CD14-positive monocyte (primary cell): Measurements from ENCODE around the gene DDC. TPM values are rescaled to one million over a fixed set of nuclear protein-coding genes. Genes with fewer than 3 reads are reported as not detected.
"Not testable (repeated sequence)": the region's sequence is repeated elsewhere in the genome, so short reads cannot be mapped to it uniquely, and the experiment has no call there.

ENCODE experiments used
- DNase-seq, 3 donors: peaks; one replicate each; pipeline ENCODE4 v3.0.0-alpha.2; 2011 to 2022
- H2AFZ ChIP-seq: 2 replicates; pipeline ENCODE4 v1.6.0; 2012; ENCODE audit warnings: mild to moderate bottlenecking, low read depth, low read length, inconsistent platforms; ENCODE audit not compliant: insufficient read depth, poor library complexity, severe bottlenecking
- H3K27ac ChIP-seq, 2 donors: 1 replicate in 1 of 2; 2 replicates in 1 of 2; pipeline ENCODE4 v1.5.1; 2012 to 2013; ENCODE audit warnings: low read length in 2 of 2, control low read depth in 1 of 2, inconsistent platforms in 1 of 2, low read depth in 1 of 2, mild to moderate bottlenecking in 1 of 2
- H3K27me3 ChIP-seq, 2 donors: one replicate each; pipeline versions ENCODE4 v1.6.0 to v1.6.1; 2011 to 2013; ENCODE audit warnings: low read length in 2 of 2; ENCODE audit not compliant: control insufficient read depth in 2 of 2, insufficient read depth in 2 of 2
- H3K36me3 ChIP-seq, 2 donors: replicated peaks in 1 of 2; 1 replicate in 1 of 2; 2 replicates in 1 of 2; pipeline versions ENCODE4 v1.5.1 to v1.6.1; 2012 to 2013; ENCODE audit warnings: low read length in 2 of 2, control low read depth in 1 of 2, inconsistent platforms in 1 of 2, mild to moderate bottlenecking in 1 of 2; ENCODE audit not compliant: insufficient read depth in 2 of 2, control insufficient read depth in 1 of 2
- H3K4me1 ChIP-seq, 2 donors: 1 replicate in 1 of 2; 2 replicates in 1 of 2; pipeline versions ENCODE4 v1.5.1 to v1.6.1; 2012 to 2013; ENCODE audit warnings: low read length in 2 of 2, control low read depth in 1 of 2, inconsistent platforms in 1 of 2, mild to moderate bottlenecking in 1 of 2, moderate library complexity in 1 of 2; ENCODE audit not compliant: insufficient read depth in 2 of 2, control insufficient read depth in 1 of 2
- H3K4me2 ChIP-seq: replicated peaks from 2 replicates; pipeline ENCODE3; 2012; ENCODE audit warnings: low read length, moderate library complexity, mild to moderate bottlenecking; ENCODE audit not compliant: poor library complexity, severe bottlenecking; ENCODE audit errors: extremely low read depth
- H3K4me3 ChIP-seq, 3 experiments: fragments of 200-600 bp in 1 of 3; sonication (generic) in 1 of 3; replicated peaks in 1 of 3; 1 replicate in 2 of 3; 2 replicates in 1 of 3; pipeline ENCODE4 v1.5.1; 2011 to 2013; ENCODE audit warnings: low read length in 3 of 3, mild to moderate bottlenecking in 3 of 3, control low read depth in 2 of 3, low read depth in 2 of 3, inconsistent platforms in 1 of 3, moderate library complexity in 1 of 3
- H3K79me2 ChIP-seq: 2 replicates; pipeline ENCODE4 v1.6.0; 2012; ENCODE audit warnings: mild to moderate bottlenecking, control low read depth, inconsistent platforms, low read length, moderate library complexity; ENCODE audit not compliant: insufficient read depth
- H3K9ac ChIP-seq: 2 replicates; pipeline ENCODE4 v1.6.0; 2017; ENCODE audit warnings: low read length, mild to moderate bottlenecking; ENCODE audit not compliant: insufficient read depth, poor library complexity, severe bottlenecking
- H3K9me3 ChIP-seq, 2 donors: replicated peaks in 1 of 2; 1 replicate in 1 of 2; 2 replicates in 1 of 2; pipeline versions ENCODE4 v1.5.1 to v1.6.1; 2012 to 2013; ENCODE audit warnings: low read length in 2 of 2, control low read depth in 1 of 2; ENCODE audit not compliant: control insufficient read depth in 1 of 2, insufficient read depth in 1 of 2
- H4K20me1 ChIP-seq: 2 replicates; pipeline ENCODE4 v1.6.0; 2012; ENCODE audit warnings: mild to moderate bottlenecking, low read length, control low read depth, moderate library complexity; ENCODE audit not compliant: insufficient read depth
- H3K27ac Mint-ChIP-seq, 7 donors: one replicate each; pipeline ENCODE4 v1.8.0; 2020; ENCODE audit warnings: mild to moderate bottlenecking in 7 of 7, mixed read lengths in 7 of 7, moderate library complexity in 6 of 7, inconsistent platforms in 2 of 7
- H3K27me3 Mint-ChIP-seq, 3 donors: one replicate each; pipeline ENCODE4 v1.8.0; 2021 to 2022; ENCODE audit warnings: low read depth in 3 of 3, mild to moderate bottlenecking in 3 of 3, mixed read lengths in 3 of 3, moderate library complexity in 3 of 3, inconsistent platforms in 1 of 3
- H3K36me3 Mint-ChIP-seq, 2 donors: one replicate each; pipeline ENCODE4 v1.8.0; 2020; ENCODE audit warnings: mixed read lengths in 2 of 2, inconsistent platforms in 1 of 2, mild to moderate bottlenecking in 1 of 2
- H3K4me1 Mint-ChIP-seq: one replicate; pipeline ENCODE4 v1.8.0; 2020; ENCODE audit warnings: mild to moderate bottlenecking, mixed read lengths
- H3K4me3 Mint-ChIP-seq, 2 donors: one replicate each; pipeline ENCODE4 v1.8.0; 2020; ENCODE audit warnings: mild to moderate bottlenecking in 2 of 2, mixed read lengths in 2 of 2, moderate library complexity in 1 of 2
- H3K9me3 Mint-ChIP-seq, 7 donors: one replicate each; pipeline ENCODE4 v1.8.0; 2020 to 2022; ENCODE audit warnings: mixed read lengths in 7 of 7, mild to moderate bottlenecking in 6 of 7, moderate library complexity in 6 of 7, inconsistent platforms in 2 of 7
- CTCF ChIP-seq: fragments of 200-600 bp; IDR thresholded peaks from one replicate; pipeline ENCODE4 v1.8.0; 2022; ENCODE audit warnings: antibody characterized with exemption, mild to moderate bottlenecking
- WGBS: methylation state at CpG from one replicate; pipeline ENCODE4 v1.1.5; 2013; ENCODE audit warnings: missing lambda C conversion rate; ENCODE audit not compliant: insufficient coverage; 5-methylcytosine and 5-hydroxymethylcytosine counted together
- intact Hi-C, 2 donors: fragments of 100-400 bp; cut with micrococcal nuclease; formaldehyde crosslinking; loops; one replicate each; pipeline versions ENCODE4 v1.15.0 to v1.15.1; 2023
- polyA plus RNA-seq, 3 donors: library from polyadenylated mRNA; depleted of rRNA in 1 of 3; unstranded in 2 of 3; stranded (reverse) in 1 of 3; fragments of 300-500 nt in 2 of 3; fragments of >200 nt in 1 of 3; fragmentation: Illumina TruSeq in 2 of 3; gene quantifications; 1 replicate in 2 of 3; 2 replicates in 1 of 3; pipeline ENCODE4 v1.2.3, GENCODE V29; 2012 to 2021

The DDC gene
- polyA plus RNA-seq, 3 donors = not detected

DNA sequence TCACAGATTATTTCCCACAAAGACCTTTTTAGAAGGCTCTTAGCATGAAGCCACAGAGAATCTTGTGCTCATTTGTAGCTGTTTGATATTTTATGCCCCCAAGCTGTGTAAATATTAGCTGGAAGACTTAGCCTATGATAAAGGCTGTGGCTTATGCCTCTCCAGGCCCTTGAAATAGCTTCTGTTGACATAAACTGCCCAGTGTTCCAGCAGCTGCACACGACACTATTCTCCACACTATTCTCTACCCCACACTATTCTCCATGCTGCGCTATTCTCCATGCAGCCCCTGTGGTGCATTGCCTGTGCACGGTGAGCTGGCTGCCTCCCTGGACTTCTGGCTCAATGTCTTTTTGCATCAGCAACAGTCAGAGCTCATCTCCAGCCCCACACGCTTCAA is 13.1 kb downstream of the DDC start:
- WGBS = 86% methylated on average over 3 of the region's 4 CpGs
- intact Hi-C loops = no loop called here
- no peak overlapping the region for H3K4me3 Mint-ChIP-seq

DNA sequence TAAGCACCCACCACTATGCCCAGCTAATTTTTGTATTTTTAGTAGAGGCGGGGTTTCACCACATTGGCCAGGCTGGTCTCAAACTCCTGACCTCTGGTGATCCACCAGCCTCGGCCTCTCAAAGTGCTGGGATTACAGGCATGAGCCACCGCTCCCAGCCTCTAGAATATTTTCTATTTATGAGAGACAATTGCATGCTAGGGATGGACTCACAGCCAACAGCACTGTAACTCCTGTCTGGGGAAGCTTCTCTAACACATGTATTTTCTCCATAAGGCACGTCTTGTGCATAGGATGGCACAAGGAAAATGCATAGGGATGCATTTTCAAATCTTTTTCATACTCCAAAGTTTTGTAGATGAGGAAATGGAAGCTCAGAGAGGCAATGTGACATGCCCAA is 19.6 kb downstream of the DDC start:
- H3K9me3 ChIP-seq, H2AFZ ChIP-seq, H3K27ac Mint-ChIP-seq, H4K20me1 ChIP-seq, DNase-seq, H3K4me1 Mint-ChIP-seq, H3K9me3 Mint-ChIP-seq, H3K4me2 ChIP-seq, H3K4me3 Mint-ChIP-seq, H3K27me3 ChIP-seq, H3K79me2 ChIP-seq, H3K36me3 Mint-ChIP-seq, H3K4me1 ChIP-seq, H3K36me3 ChIP-seq, intact Hi-C loops, H3K4me3 ChIP-seq, H3K27me3 Mint-ChIP-seq, H3K27ac ChIP-seq, H3K9ac ChIP-seq: not testable (repeated sequence)
- WGBS = no CpG with 5 or more reads among the region's 4 CpGs

More for the DNA sequence above, 13.1 kb downstream of the DDC start:
- Histone ChIP-seq H3K9me3 (no peaks in the 10 kb centered on the region), H3K27ac (no peak overlapping the region), H3K4me2 (no peak overlapping the region), H3K27me3 (no peaks in the 10 kb centered on the region), H3K9ac (no peak overlapping the region), H2AFZ (no peak overlapping the region), H4K20me1 (no peaks in the 10 kb centered on the region), H3K79me2 (no peaks in the 10 kb centered on the region), H3K36me3 (no peaks in the 10 kb centered on the region), H3K4me1 (no peaks in the 10 kb centered on the region), H3K4me3 (no peak overlapping the region)
- DNase-seq = no peak
- no peak for TF ChIP-seq CTCF
- Mint-ChIP-seq H3K36me3 (no peaks in the 10 kb centered on the region), H3K27me3 (peaks cover 4 to 16% (median 7%) of the 10 kb centered on the region in 3 donors), H3K27ac (no peak overlapping the region), H3K9me3 (no peaks in the 10 kb centered on the region), H3K4me1 (no peaks in the 10 kb centered on the region)
